Pulmonary artery endothelial cell (primary cell): ENCODE data around the gene LY6G5C. TPM values are rescaled to one million over a fixed set of nuclear protein-coding genes. Genes with fewer than 3 reads are reported as not detected.

Source experiments
- DNase-seq: peaks from one replicate; pipeline ENCODE4 v3.0.0-alpha.2; 2011; ENCODE audit warnings: low read depth, low spot score
- total RNA-seq: library from RNA; depleted of rRNA; stranded (reverse); fragments of >200 nt; gene quantifications from 2 replicates; pipeline ENCODE4 v1.2.3, GENCODE V29; 2014

LY6G5C gene
- total RNA-seq, 1 donor from 2014 or later: 0.86 TPM

GRCh38 chr6:31642798-31643570 is 37.9 kb downstream of the LY6G5C start:
- DNase-seq: no peak

DNA sequence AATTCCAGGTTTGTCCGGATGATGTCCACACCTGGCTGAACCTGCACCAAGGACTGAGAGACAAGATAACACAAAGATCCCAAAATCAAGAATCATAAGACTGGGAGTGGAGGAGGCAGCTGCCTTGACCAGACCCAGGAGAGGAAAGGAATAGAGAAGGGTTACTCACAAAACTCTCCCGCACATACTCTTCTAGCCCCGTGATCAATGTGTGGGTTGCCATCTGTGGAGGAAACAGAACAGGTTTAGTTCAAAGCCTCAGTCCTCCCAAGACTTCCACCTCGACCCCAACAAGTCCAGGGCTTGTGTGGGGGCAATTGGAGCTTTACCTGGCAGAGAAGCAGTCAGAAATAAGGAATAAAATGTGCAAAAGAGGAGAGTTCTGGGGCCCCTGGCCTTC is 39.5 kb downstream of the LY6G5C start:
- no peak for DNase-seq

- no peak for DNase-seq
Measured at GRCh38 chr6:31640612-31641011, 40.3 kb downstream of the LY6G5C start.

DNA sequence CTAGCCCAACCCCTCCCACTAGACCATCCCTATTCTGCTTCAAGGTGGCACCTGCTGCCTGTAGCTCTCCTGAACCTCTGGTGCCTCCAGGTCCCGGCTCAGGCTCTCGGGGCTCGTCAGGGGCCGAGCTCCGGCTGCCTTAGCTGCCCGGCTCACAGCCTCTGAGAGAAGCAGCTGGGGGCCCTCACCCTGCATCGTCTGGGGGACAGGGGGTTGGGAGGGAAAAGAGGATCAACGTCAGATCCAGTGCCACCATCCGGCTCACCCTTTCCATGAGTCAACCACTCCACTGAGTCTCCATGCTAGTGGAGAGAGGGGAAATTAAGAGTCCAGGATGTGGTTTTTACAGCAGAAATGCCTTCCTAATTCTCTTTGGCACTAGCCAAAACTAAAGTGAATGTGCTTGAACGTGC is 41.4 kb downstream of the LY6G5C start:
- no peak for DNase-seq

DNA sequence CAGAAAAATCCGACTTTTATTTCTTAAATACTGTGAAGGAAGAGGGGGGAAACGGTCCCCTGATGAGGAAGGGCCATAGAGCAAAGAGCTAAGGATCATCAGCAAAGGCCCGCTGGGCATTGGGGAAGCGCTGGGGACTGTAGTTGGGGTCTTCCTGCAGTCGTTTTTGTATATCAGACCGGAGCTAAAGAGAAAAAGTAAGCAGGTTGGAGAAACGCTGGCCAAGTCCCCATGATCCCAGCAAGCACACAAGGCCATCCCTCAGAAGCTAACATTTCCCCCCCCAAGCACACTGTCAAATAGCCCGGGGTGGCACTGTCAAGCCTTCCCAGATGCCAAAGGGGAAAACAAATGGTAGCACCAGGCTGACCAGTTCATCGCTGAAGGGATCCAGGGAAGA is 41.8 kb downstream of the LY6G5C start:
- DNase-seq: no peak

DNA sequence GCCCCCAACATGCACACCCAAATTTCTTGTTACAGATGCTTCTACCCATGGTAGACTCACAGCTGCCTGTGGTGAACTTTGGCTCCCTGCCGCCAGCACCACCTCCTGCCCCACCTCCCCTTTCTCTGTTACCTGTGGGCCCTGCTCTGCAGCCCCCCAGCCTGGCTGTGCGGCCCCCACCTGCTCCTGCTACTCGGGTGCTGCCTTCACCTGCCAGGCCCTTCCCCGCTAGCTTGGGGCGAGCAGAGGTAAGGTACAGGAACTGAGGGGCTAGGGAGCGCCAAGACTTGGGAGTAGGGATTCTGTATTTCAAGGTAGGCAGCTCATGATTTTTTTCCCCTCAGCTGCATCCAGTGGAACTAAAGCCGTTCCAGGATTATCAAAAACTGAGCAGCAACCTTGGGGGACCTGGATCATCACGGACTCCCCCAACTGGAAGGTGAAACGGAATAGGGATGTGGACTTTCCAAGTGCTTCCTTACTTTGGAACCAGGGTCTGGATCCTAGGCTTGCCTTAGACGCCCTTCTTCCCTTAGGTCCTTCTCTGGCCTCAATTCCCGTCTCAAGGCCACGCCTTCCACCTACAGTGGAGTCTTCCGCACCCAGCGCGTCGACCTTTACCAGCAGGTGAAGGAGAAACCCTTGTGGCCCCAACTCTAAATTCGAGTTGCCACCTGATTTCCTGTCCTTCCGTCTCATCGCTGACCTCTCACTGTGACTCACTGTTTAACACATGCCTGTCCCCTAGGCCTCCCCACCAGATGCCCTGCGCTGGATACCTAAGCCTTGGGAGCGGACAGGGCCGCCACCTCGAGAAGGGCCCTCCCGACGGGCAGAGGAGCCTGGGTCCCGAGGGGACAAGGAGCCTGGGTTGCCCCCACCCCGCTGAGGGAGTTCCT is 43.9 kb downstream of the LY6G5C start:
- no peak for DNase-seq

DNA sequence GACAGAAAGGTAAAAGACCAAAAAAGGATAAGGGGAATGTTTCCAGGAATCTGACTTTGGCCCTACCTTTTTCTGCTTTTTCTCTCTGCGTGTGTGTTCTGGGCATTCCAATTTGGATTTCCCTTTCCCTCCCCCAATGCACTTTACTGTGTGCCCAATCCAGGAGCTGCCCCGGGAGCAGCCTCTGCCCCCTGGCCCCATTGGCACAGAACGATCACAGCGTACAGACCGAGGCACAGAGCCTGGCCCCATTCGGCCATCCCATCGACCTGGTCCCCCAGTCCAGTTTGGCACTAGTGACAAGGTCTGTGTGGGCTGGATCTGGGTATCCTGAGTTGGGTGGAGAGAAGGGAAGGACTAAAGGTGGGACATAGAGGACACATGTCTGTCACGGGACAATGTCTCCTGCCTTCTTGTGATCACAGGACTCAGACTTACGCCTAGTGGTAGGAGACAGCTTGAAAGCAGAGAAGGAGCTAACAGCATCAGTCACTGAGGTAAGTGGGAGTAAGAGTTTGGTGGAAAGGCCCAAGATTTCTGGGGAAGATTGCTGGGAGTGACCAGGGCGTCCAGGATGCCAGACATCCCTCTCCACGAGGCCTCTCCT is 45.8 kb downstream of the LY6G5C start:
- DNase-seq: no peak

- DNase-seq: no peak
Measured at GRCh38 chr6:31634131-31634530, 46.7 kb downstream of the LY6G5C start.

DNA sequence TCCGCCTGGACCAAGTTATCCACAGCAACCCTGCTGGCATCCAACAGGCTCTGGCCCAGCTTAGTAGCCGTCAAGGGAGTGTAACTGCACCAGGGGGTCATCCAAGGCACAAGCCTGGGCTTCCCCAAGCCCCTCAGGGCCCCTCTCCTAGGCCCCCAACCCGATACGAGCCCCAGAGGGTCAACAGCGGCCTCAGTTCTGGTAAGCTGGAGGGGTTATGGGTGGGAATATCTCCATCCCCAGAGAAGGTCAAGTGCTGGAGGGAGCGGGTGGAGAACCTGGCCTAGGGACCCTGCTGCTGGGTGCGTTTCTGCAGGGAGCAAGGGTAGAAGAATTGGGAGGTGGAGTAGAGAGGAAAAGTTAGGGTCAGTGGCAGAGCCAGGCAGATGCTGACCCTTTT is 47.4 kb downstream of the LY6G5C start:
- no peak for DNase-seq

DNA sequence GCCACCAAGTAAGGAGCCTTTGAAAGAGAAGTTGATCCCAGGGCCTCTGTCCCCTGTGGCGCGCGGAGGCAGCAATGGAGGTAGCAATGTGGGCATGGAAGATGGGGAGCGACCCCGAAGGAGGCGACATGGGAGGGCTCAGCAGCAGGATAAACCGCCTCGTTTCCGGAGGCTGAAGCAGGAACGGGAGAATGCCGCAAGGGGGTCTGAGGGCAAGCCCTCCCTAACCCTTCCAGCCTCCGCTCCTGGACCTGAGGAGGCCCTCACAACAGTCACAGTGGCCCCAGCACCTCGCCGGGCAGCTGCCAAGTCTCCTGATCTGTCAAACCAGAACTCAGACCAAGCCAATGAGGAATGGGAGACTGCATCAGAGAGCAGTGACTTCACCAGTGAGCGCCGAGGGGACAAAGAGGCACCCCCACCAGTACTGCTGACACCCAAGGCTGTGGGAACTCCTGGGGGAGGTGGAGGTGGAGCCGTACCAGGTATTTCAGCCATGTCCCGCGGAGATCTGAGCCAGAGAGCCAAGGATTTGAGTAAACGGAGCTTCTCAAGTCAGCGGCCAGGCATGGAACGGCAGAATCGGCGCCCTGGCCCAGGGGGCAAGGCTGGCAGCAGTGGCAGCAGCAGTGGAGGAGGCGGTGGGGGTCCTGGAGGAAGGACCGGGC is 48.5 kb downstream of the LY6G5C start:
- DNase-seq: no peak

DNA sequence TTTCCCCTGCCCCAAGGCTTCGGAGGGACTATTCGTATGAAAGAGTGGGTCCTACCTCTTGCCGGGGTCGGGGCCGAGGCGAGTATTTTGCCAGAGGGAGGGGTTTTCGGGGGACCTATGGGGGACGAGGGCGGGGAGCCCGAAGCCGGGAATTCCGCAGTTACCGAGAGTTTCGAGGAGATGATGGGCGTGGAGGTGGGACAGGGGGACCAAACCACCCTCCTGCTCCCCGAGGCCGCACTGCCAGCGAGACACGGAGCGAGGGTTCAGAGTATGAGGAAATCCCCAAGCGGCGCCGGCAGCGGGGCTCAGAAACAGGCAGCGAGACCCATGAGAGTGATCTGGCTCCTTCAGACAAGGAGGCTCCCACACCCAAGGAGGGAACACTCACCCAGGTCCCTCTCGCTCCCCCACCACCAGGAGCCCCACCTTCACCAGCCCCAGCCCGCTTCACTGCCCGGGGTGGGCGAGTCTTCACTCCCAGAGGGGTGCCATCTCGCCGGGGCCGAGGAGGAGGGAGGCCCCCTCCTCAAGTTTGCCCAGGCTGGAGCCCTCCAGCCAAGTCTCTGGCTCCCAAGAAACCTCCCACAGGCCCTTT is 49.1 kb downstream of the LY6G5C start:
- no peak for DNase-seq

- no peak for DNase-seq
Measured at GRCh38 chr6:31631209-31631608, 49.7 kb downstream of the LY6G5C start.

GRCh38 chr6:31630177-31630934 is 50.5 kb downstream of the LY6G5C start:
- no peak for DNase-seq

DNA sequence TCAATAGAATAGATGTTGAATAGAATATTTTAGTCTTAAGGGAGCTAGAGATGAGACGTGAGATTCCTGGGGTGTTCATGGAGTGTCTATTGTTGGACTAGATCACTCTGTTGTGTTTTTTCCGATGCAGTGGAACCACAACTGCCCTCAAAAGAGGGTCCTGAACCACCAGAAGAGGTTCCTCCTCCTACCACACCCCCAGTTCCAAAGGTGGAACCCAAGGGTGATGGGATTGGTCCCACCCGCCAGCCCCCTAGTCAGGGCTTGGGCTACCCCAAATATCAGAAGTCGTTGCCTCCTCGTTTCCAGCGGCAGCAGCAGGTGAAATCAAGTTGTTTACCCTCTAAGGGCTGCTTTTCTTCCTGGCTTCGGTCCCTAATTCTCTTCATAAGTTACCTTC is 51.9 kb downstream of the LY6G5C start:
- DNase-seq: no peak

- no peak for DNase-seq
Measured at GRCh38 chr6:31627690-31628287, 53.1 kb downstream of the LY6G5C start.

GRCh38 chr6:31626952-31627351 is 53.9 kb downstream of the LY6G5C start:
- no peak for DNase-seq
